T-helper 17 cell (primary cell): ENCODE measurements around the gene PSMA6. TPM values are rescaled to one million over a fixed set of nuclear protein-coding genes. Genes with fewer than 3 reads are reported as not detected.
"Not testable (repeated sequence)": the region's sequence is repeated elsewhere in the genome, so short reads cannot be mapped to it uniquely, and the experiment has no call there.

Source experiments
- ATAC-seq: fragments of 150-1000 bp; cut with Tn5 transposase; 2 replicates; pipeline ENCODE4 v1.10.0; 2021; ENCODE audit warnings: mild to moderate bottlenecking, moderate library complexity
- DNase-seq, 3 donors: peaks; one replicate each; pipeline versions ENCODE4 v3.0.0 to v3.0.0-alpha.2; 2020 to 2021
- H3K9me3 ChIP-seq: one replicate; pipeline ENCODE4 v1.7.0; 2013; ENCODE audit warnings: low read length, mild to moderate bottlenecking; ENCODE audit not compliant: control insufficient read depth, poor library complexity, severe bottlenecking
- H3K27ac Mint-ChIP-seq: one replicate; pipeline ENCODE4 v1.8.0; 2022; ENCODE audit warnings: mild to moderate bottlenecking, moderate library complexity, mixed read lengths
- H3K27me3 Mint-ChIP-seq: one replicate; pipeline ENCODE4 v1.8.0; 2022; ENCODE audit warnings: mixed read lengths
- H3K36me3 Mint-ChIP-seq: one replicate; pipeline ENCODE4 v1.8.0; 2022; ENCODE audit warnings: low read depth, mixed read lengths
- H3K4me1 Mint-ChIP-seq: one replicate; pipeline ENCODE4 v1.8.0; 2022; ENCODE audit warnings: mild to moderate bottlenecking, mixed read lengths
- H3K4me3 Mint-ChIP-seq: one replicate; pipeline ENCODE4 v1.8.0; 2022; ENCODE audit warnings: mild to moderate bottlenecking, moderate library complexity, mixed read lengths
- total RNA-seq, 4 donors: library from RNA in 2 of 4; stranded (reverse) in 2 of 4; gene quantifications; one replicate each; pipeline ENCODE4 v1.2.3 and lab custom pipeline; 2022 to 2026

Gene PSMA6
- total RNA-seq, 2 donors from 2014 or later: 115 to 117 TPM

GRCh38 chr14:35346738-35347322, 54.6 kb downstream of the PSMA6 start:
- Mint-ChIP-seq H3K4me1 (peaks cover 7% of the 10 kb centered on the region), H3K4me3 (no peak overlapping the region), H3K36me3 (no peaks in the 10 kb centered on the region), H3K27ac (no peak overlapping the region), H3K27me3 (no peaks in the 10 kb centered on the region)
- ATAC-seq (no peak), DNase-seq (no peak)
- no peaks in the 10 kb centered on the region for H3K9me3 ChIP-seq

GRCh38 chr14:35347323-35348043, 55.3 kb downstream of the PSMA6 start:
- Mint-ChIP-seq H3K4me3 (no peak overlapping the region), H3K27me3 (no peaks in the 10 kb centered on the region), H3K27ac (no peak overlapping the region), H3K36me3 (no peaks in the 10 kb centered on the region), H3K4me1 (peaks cover 8% of the 10 kb centered on the region)
- DNase-seq: no peak
- H3K9me3 ChIP-seq: no peaks in the 10 kb centered on the region
- no peak for ATAC-seq

GRCh38 chr14:35348044-35348380, 55.8 kb downstream of the PSMA6 start:
- H3K4me3 Mint-ChIP-seq, DNase-seq, H3K36me3 Mint-ChIP-seq, H3K27ac Mint-ChIP-seq, H3K27me3 Mint-ChIP-seq, H3K4me1 Mint-ChIP-seq, H3K9me3 ChIP-seq, ATAC-seq: not testable (repeated sequence)

- Mint-ChIP-seq H3K4me1 (peaks cover 9% of the 10 kb centered on the region), H3K4me3 (no peak overlapping the region), H3K36me3 (no peaks in the 10 kb centered on the region), H3K27ac (no peak overlapping the region), H3K27me3 (no peaks in the 10 kb centered on the region)
- DNase-seq (no peak), ATAC-seq (no peak)
- no peaks in the 10 kb centered on the region for H3K9me3 ChIP-seq
These were observed 57.5 kb downstream of the PSMA6 start for GRCh38 chr14:35349496-35350365.

DNA sequence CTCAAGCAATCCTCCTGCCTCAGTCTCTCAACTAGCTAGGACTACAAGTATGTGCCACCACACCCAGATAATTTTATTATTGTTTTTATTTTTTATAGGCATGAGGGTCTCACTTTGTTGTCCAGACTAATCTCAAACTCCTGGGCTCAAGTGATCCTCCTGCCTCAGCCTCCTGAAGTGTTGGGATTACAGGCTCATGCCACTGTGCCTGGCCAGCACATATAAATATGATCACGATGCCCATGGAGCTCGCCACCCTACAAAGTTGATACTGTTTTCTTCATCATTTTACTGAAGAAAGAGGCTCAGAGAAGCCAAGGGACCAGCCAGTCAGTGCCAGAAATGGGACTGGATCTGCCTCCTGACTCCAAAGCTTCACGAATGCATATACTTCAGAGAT, 59.3 kb downstream of the PSMA6 start:
- DNase-seq: no peak

GRCh38 chr14:35351897-35352273, 59.7 kb downstream of the PSMA6 start:
- DNase-seq (no peak), ATAC-seq (no peak)
- no peak overlapping the region for H3K4me3 Mint-ChIP-seq
- H3K27ac Mint-ChIP-seq: peak overlapping the region; percentile 57
- H3K4me1 Mint-ChIP-seq: peaks cover 16% of the 10 kb centered on the region
- H3K27me3 Mint-ChIP-seq: no peaks in the 10 kb centered on the region
- H3K9me3 ChIP-seq: no peaks in the 10 kb centered on the region
- H3K36me3 Mint-ChIP-seq: no peaks in the 10 kb centered on the region

More for the DNA sequence above, 59.3 kb downstream of the PSMA6 start:
- no peaks in the 10 kb centered on the region for H3K9me3 ChIP-seq
- Mint-ChIP-seq H3K4me1 (peaks cover 16% of the 10 kb centered on the region), H3K4me3 (no peak overlapping the region), H3K36me3 (no peaks in the 10 kb centered on the region), H3K27me3 (no peaks in the 10 kb centered on the region), H3K27ac (peak overlapping the region; percentile 57)
- no peak for ATAC-seq

DNA sequence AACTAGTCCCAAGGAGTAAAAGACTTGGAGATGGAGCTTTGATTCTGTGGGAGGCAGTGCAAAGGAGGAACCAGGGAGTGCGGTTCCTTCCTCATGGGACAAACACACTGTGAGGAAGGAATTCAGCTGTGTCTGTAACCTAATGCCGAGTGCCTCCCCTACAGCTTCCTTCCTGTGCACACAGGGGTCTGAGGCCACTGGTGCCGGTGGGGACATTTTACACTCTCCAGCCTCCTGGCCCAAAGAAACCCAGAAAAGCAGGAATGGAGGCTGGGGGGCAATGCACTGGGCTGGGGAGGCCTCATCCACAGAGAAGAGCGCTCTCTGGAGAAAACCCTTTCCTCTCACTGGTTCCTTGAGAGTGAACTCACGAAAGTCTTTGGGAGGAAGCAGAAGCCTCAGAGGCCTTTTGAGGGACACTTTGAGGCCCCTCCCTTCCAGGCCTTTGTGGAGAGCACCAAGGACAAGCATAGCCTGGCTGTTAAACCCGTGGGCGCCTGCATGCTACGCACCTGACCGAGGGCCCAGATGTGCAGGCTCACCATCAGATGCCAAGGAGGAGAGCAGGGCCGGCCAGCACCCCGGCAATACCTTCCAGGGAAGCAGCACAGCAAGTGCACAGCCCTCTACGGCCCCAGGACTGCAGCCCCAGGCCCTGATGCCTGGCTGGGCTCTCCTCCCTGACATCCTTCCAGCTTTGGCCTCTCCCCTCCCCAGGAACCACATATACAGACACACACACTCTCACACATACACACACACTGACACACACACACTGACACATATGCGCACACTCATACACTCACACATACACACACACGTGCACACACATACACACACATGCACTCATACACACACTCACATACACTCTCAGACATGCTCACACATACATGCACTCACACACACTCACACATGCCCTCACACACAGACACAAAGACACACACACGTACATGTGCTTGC, 60.4 kb downstream of the PSMA6 start:
- ATAC-seq (no peak), DNase-seq (no peak)
- H3K4me1 Mint-ChIP-seq: peaks cover 16% of the 10 kb centered on the region
- H3K27me3 Mint-ChIP-seq: no peaks in the 10 kb centered on the region
- H3K36me3 Mint-ChIP-seq: no peaks in the 10 kb centered on the region
- no peaks in the 10 kb centered on the region for H3K9me3 ChIP-seq
- H3K27ac Mint-ChIP-seq: peak overlapping the region; percentile 57
- H3K4me3 Mint-ChIP-seq: no peak overlapping the region

- H3K27me3 Mint-ChIP-seq: no peaks in the 10 kb centered on the region
- H3K36me3 Mint-ChIP-seq: no peaks in the 10 kb centered on the region
- no peak for DNase-seq
- H3K4me1 Mint-ChIP-seq: peaks cover 16% of the 10 kb centered on the region
- H3K4me3 Mint-ChIP-seq: no peak overlapping the region
- H3K27ac Mint-ChIP-seq: peak overlapping the region; percentile 46
- no peaks in the 10 kb centered on the region for H3K9me3 ChIP-seq
- no peak for ATAC-seq
These were observed 61.4 kb downstream of the PSMA6 start for GRCh38 chr14:35353409-35354172.

GRCh38 chr14:35355235-35355634, 63.1 kb downstream of the PSMA6 start:
- not testable (repeated sequence) for DNase-seq, H3K9me3 ChIP-seq, H3K4me3 Mint-ChIP-seq, H3K27me3 Mint-ChIP-seq, ATAC-seq, H3K36me3 Mint-ChIP-seq
- Mint-ChIP-seq H3K27ac (peak overlapping the region; percentile 16), H3K4me1 (peaks cover 16% of the 10 kb centered on the region)

GRCh38 chr14:35355981-35356841, 64.0 kb downstream of the PSMA6 start:
- no peak for ATAC-seq
- H3K4me1 Mint-ChIP-seq: peaks cover 16% of the 10 kb centered on the region
- H3K9me3 ChIP-seq: no peaks in the 10 kb centered on the region
- H3K4me3 Mint-ChIP-seq: no peak overlapping the region
- H3K27ac Mint-ChIP-seq: peak overlapping the region; percentile 16
- no peaks in the 10 kb centered on the region for H3K27me3 Mint-ChIP-seq
- DNase-seq: no peak
- no peaks in the 10 kb centered on the region for H3K36me3 Mint-ChIP-seq

- H3K27ac Mint-ChIP-seq, ATAC-seq, H3K36me3 Mint-ChIP-seq, DNase-seq, H3K27me3 Mint-ChIP-seq, H3K4me3 Mint-ChIP-seq, H3K9me3 ChIP-seq: not testable (repeated sequence)
- peaks cover 11% of the 10 kb centered on the region for H3K4me1 Mint-ChIP-seq
These were observed 67.5 kb downstream of the PSMA6 start for GRCh38 chr14:35359655-35360054.
